Heart left ventricle (tissue), 16 donors: ENCODE data around the gene GRK5. TPM values are rescaled to one million over a fixed set of nuclear protein-coding genes. Genes with fewer than 3 reads are reported as not detected.
"Not testable (repeated sequence)": the region's sequence is repeated elsewhere in the genome, so short reads cannot be mapped to it uniquely, and the experiment has no call there.

Experiments used
- ATAC-seq, 4 donors: fragments of 200-7000 bp; cut with Tn5 transposase; one replicate each; pipeline ENCODE4 v1.9.1; 2020 to 2022; ENCODE audit warnings: moderate library complexity in 4 of 4, mild to moderate bottlenecking in 3 of 4, moderate number of reproducible peaks in 1 of 4
- DNase-seq, 5 donors: peaks; one replicate each; pipeline ENCODE4 v3.0.0-alpha.2; 2020
- H3K27ac ChIP-seq, 12 donors: fragments of 200-600 bp; sonication (generic) in 4 of 12; one replicate each; pipeline versions ENCODE4 v1.5.0 to v1.8.0; 2016 to 2022; ENCODE audit warnings: mild to moderate bottlenecking in 2 of 12
- H3K27me3 ChIP-seq, 9 donors: fragments of 200-600 bp; sonication (generic) in 2 of 9; one replicate each; pipeline versions ENCODE4 v1.5.1 to v1.8.0; 2016 to 2022; ENCODE audit warnings: mild to moderate bottlenecking in 3 of 9
- H3K36me3 ChIP-seq, 9 donors: fragments of 200-600 bp; sonication (generic) in 2 of 9; one replicate each; pipeline versions ENCODE4 v1.5.0 to v1.8.0; 2018 to 2022; ENCODE audit warnings: mild to moderate bottlenecking in 2 of 9
- H3K4me1 ChIP-seq, 12 donors: fragments of 200-600 bp; sonication (generic) in 4 of 12; one replicate each; pipeline versions ENCODE4 v1.5.0 to v1.8.0; 2016 to 2022; ENCODE audit warnings: mild to moderate bottlenecking in 3 of 12
- H3K4me3 ChIP-seq, 12 donors: fragments of 200-600 bp; sonication (generic) in 4 of 12; one replicate each; pipeline versions ENCODE4 v1.5.0 to v1.8.0; 2017 to 2022; ENCODE audit warnings: mild to moderate bottlenecking in 9 of 12, moderate library complexity in 4 of 12
- H3K9me3 ChIP-seq, 12 donors: fragments of 200-600 bp; sonication (generic) in 4 of 12; one replicate each; pipeline versions ENCODE4 v1.5.0 to v1.8.0; 2016 to 2022; ENCODE audit warnings: mild to moderate bottlenecking in 1 of 12
- CTCF ChIP-seq, 12 donors: fragments of 200-600 bp; sonication (generic) in 4 of 12; IDR thresholded peaks; one replicate each; pipeline versions ENCODE4 v1.5.0 to v1.8.0; 2018 to 2022; ENCODE audit warnings: antibody characterized with exemption in 12 of 12, mild to moderate bottlenecking in 5 of 12
- POLR2A ChIP-seq, 2 donors: fragments of 450-650 bp; IDR thresholded peaks; one replicate each; pipeline ENCODE4 v1.6.1; 2017; ENCODE audit warnings: antibody characterized with exemption in 2 of 2, mild to moderate bottlenecking in 2 of 2, moderate library complexity in 2 of 2
- WGBS, 4 donors: extraction: QIAGEN DNeasy Blood & Tissue Kit in 2 of 4; methylation state at CpG; one replicate each; pipeline versions ENCODE4 v1.1.5 to v1.1.7; 2013 to 2018; 5-methylcytosine and 5-hydroxymethylcytosine counted together
- intact Hi-C, 10 donors: fragments of 100-400 bp; cut with DNase I; formaldehyde crosslinking; loops; one replicate each; pipeline versions ENCODE4 v1.11.1 to v1.14.2; 2022
- polyA plus RNA-seq, 2 donors: library from polyadenylated mRNA; stranded (reverse); fragments of 200-250 nt; gene quantifications; one replicate each; pipeline ENCODE4 v1.2.3, GENCODE V29; 2013
- total RNA-seq, 9 donors: library from RNA; depleted of rRNA in 2 of 9; stranded (reverse); fragments of >200 nt in 2 of 9; fragmentation: NEBNext Ultra II Directional in 3 of 9; extraction: Animal tissue kit (Norgen Biotek cat#: 25700) in 3 of 9; gene quantifications; one replicate each; pipeline versions ENCODE4 v1.1.0 to v1.2.4, GENCODE V29; 2016 to 2023
- donor health status: ischemic (EF 13 %, LVEDD 7.1; RV severe dilation, severe dysfunction).
- donor health status: healthy with polysubstance abuse.
- donor health status: DM: no; HTN: yes; CAD: no.
- donor health status: DM: no; HTN: no; CAD: no.
- donor health status: ischemic (EF 25% LVEDD 6.9; RV normal size, moderate dysfunction).
- donor health status: ischemic (EF 25% LVEDD 5.7; RV mildly dilated, moderate dysfunction).
- donor health status: healthy.
- donor health status: DM: yes; HTN: yes; CAD: no.
- donor health status: ischemic (EF 35%, LVEDD 5.7; RV mildly dilated, moderate dysfunction).
- donor health status: nonischemic (EF 11% LVEDD 7.7; RV severe dilation, severe dysfunction).
- donor health status: DM: yes; HTN: yes; CAD: no.
- donor health status: PGD.
- donor health status: ischemic (EF 29% LVEDD 5.4; RV normal size, mild dysfunction).
- donor health status: nonischemic (EF 23%, LVEDD 6.1; RV moderate dilation, normal function).

GRK5 gene
- total and polyA plus RNA-seq, 11 donors: 13.1 to 58.0 (median 30.2) TPM

GRCh38 chr10:119256897-119257296, 49.5 kb downstream of the GRK5 start:
- Histone ChIP-seq H3K27ac (no peak overlapping the region), H3K4me3 (no peak overlapping the region), H3K36me3 (no peaks in the 10 kb centered on the region), H3K4me1 (peaks cover 10 to 68% (median 49%) of the 10 kb centered on the region in 12 donors), H3K9me3 (no peaks in the 10 kb centered on the region), H3K27me3 (no peaks in the 10 kb centered on the region)
- DNase-seq: peak in 1 of 5 donors; percentile 5
- no peak for ATAC-seq
- intact Hi-C loops: loop anchor here in 1 of 10 donors (5.0 kb wide), 1 partner anchor 40 kb away; no protein-coding TSS in a partner anchor
- WGBS, 4 donors: 98 to 99% (median 98%) methylated on average over 5 of the region's 5 CpGs
- TF ChIP-seq CTCF (IDR thresholded peaks at IDR 0.05) (no peak), POLR2A (IDR thresholded peaks at IDR 0.05) (no peak)

GRCh38 chr10:119257899-119258419, 50.6 kb downstream of the GRK5 start:
- H3K27me3 ChIP-seq: no peaks in the 10 kb centered on the region
- DNase-seq (peak in 1 of 5 donors; percentile 15), ATAC-seq (no peak)
- TF ChIP-seq POLR2A (IDR thresholded peaks at IDR 0.05) (no peak), CTCF (IDR thresholded peaks at IDR 0.05) (no peak)
- intact Hi-C loops: loop anchor here in 1 of 10 donors (5.0 kb wide), 1 partner anchor 41 kb away; no protein-coding TSS in a partner anchor
- H3K4me1 ChIP-seq: peaks cover 6 to 66% (median 39%) of the 10 kb centered on the region in 12 donors
- peaks cover 0 to 3% (median 0%) of the 10 kb centered on the region in 9 donors for H3K36me3 ChIP-seq
- H3K27ac ChIP-seq: no peak overlapping the region
- WGBS, 4 donors: 67 to 74% (median 70%) methylated on average over 4 of the region's 4 CpGs
- no peak overlapping the region for H3K4me3 ChIP-seq
- no peaks in the 10 kb centered on the region for H3K9me3 ChIP-seq

GRCh38 chr10:119259345-119259744, 52.0 kb downstream of the GRK5 start:
- peak overlapping the region in 1 of 12 donors; percentile 6 for H3K27ac ChIP-seq

GRCh38 chr10:119261016-119261415, 53.6 kb downstream of the GRK5 start:
- H3K9me3 ChIP-seq, H3K36me3 ChIP-seq, H3K27me3 ChIP-seq, H3K4me3 ChIP-seq, H3K27ac ChIP-seq, intact Hi-C loops, ATAC-seq: not testable (repeated sequence)
- peaks cover 3 to 60% (median 28%) of the 10 kb centered on the region in 12 donors for H3K4me1 ChIP-seq
- DNase-seq: peak in 1 of 5 donors; percentile 28
- 83 to 98% (median 97%) methylated on average over 6 to 27 of the region's 34 CpGs; no CpG with 5 or more reads in 1 of the 4 donors for WGBS, 4 donors

More at GRCh38 chr10:119259345-119259744, 52.0 kb downstream of the GRK5 start:
- H3K9me3 ChIP-seq: no peaks in the 10 kb centered on the region
- H3K36me3 ChIP-seq: peaks cover 0 to 3% (median 0%) of the 10 kb centered on the region in 9 donors
- H3K27me3 ChIP-seq: no peaks in the 10 kb centered on the region
- DNase-seq (peak in 1 of 5 donors; percentile 15), ATAC-seq (no peak)
- H3K4me3 ChIP-seq: no peak overlapping the region
- intact Hi-C loops: loop anchor here in 1 of 10 donors (5.0 kb wide), 1 partner anchor 42 kb away; no protein-coding TSS in a partner anchor
- 96 to 99% (median 96%) methylated on average over 3 of the region's 3 CpGs for WGBS, 4 donors
- H3K4me1 ChIP-seq: peaks cover 0 to 66% (median 37%) of the 10 kb centered on the region in 12 donors
- TF ChIP-seq POLR2A (IDR thresholded peaks at IDR 0.05) (no peak), CTCF (IDR thresholded peaks at IDR 0.05) (no peak)
